Peyer's patch (tissue), 4 donors: ENCODE measurements around the gene DCUN1D1. TPM values are rescaled to one million over a fixed set of nuclear protein-coding genes. Genes with fewer than 3 reads are reported as not detected.

Source experiments
- DNase-seq, 3 donors: peaks; one replicate each; pipeline ENCODE4 v3.0.0-alpha.2; 2017 to 2019
- H3K27ac ChIP-seq, 4 donors: fragments of 200-600 bp; sonication (generic); one replicate each; pipeline ENCODE4 v1.5.1; 2016 to 2019
- H3K27me3 ChIP-seq, 2 donors: fragments of 200-600 bp; sonication (generic); one replicate each; pipeline ENCODE4 v1.5.1; 2019
- H3K36me3 ChIP-seq, 3 donors: fragments of 200-600 bp; sonication (generic); one replicate each; pipeline ENCODE4 v1.5.1; 2016 to 2019
- H3K4me1 ChIP-seq, 4 donors: fragments of 200-600 bp; sonication (generic); one replicate each; pipeline ENCODE4 v1.5.1; 2016 to 2019
- H3K4me3 ChIP-seq, 4 donors: fragments of 200-600 bp; sonication (generic); 1 replicate in 3 of 4; 2 replicates in 1 of 4; pipeline ENCODE4 v1.5.1; 2016 to 2019; ENCODE audit warnings: mild to moderate bottlenecking in 1 of 4
- H3K9me3 ChIP-seq, 4 donors: fragments of 200-600 bp; sonication (generic); one replicate each; pipeline ENCODE4 v1.5.1; 2016 to 2019; ENCODE audit warnings: mild to moderate bottlenecking in 1 of 4
- POLR2A ChIP-seq, 2 donors: fragments of 450-650 bp; IDR thresholded peaks; one replicate each; pipeline ENCODE4 v1.5.1; 2017; ENCODE audit warnings: antibody characterized with exemption in 2 of 2, mild to moderate bottlenecking in 2 of 2, moderate library complexity in 2 of 2
- total RNA-seq, 4 donors: library from RNA; depleted of rRNA; stranded (reverse); fragments of >200 nt; gene quantifications; one replicate each; pipeline ENCODE4 v1.1.0, GENCODE V29; 2016
- TF ChIP-seq, protein P1 (sequence below), 6 experiments: fragments of 450-650 bp in 4 of 6; fragments of 200-600 bp in 2 of 6; sonication (generic) in 1 of 6; IDR thresholded peaks; one replicate each; pipeline ENCODE4 v1.5.1; 2017 to 2019; ENCODE audit warnings: antibody characterized with exemption in 6 of 6, mild to moderate bottlenecking in 3 of 6, moderate library complexity in 1 of 6

Gene DCUN1D1
- 10 to 100 TPM; 11.2 to 27.2 (median 19.9) TPM for total RNA-seq

DNA sequence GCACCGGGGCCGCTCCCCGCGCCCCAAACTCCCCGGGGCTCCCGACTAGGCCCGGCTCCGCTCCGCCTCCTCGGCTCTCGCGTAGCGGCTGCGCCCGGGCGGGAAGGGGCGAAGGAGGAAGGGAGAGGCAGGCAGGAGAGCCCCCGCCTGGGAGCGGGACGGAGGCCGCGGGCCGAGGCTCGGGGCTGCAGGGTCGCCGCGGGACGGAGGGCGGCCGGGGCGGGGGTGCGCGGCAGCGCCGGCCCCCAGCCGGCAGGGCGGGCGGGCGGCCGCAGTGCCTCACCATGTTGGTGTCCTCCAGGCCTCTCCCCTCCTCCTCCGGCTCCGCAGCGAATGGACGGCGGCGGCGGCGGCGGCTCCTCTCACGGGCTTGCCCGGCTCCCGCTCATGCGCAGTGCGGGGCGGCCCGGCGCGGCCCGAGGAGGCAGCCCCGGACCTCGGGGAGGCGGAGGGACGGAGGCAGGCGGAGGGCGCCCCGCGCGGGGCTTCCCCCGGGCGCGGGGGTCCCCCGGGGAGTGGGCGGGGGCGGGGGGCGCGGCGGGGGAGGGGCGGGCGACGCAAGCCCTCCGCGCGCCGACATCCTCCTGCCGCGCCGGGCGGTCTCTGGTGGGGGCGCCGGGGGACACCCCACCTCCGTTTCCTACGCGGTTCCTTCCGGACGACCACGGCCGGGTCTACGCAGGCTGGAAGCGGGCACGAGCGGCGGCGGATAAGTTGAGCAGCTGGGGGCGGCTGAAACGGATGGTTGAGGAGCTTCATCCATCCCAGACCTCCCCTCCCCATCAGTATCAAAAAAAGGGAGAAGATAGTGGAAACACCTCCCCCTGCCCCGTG is at the start of gene DCUN1D1:
DCUN1D1 (minus strand) TSS at position 335 of the 834 bp plus-strand sequence; CDS start at position 286, 49 bp downstream.
- peak; percentile 82 to 94 (median 92) for DNase-seq
- Histone ChIP-seq H3K36me3 (no peaks in the 10 kb centered on the region), H3K27me3 (no peaks in the 10 kb centered on the region), H3K4me3 (peak within 1 kb of the TSS; percentile 90 to 100 (median 92)), H3K27ac (peak within 1 kb of the TSS; percentile 85 to 96 (median 90)), H3K9me3 (no peaks in the 10 kb centered on the region), H3K4me1 (peaks cover 0 to 17% (median 7%) of the 10 kb centered on the region in 4 donors)
- TF ChIP-seq, protein P1, sequence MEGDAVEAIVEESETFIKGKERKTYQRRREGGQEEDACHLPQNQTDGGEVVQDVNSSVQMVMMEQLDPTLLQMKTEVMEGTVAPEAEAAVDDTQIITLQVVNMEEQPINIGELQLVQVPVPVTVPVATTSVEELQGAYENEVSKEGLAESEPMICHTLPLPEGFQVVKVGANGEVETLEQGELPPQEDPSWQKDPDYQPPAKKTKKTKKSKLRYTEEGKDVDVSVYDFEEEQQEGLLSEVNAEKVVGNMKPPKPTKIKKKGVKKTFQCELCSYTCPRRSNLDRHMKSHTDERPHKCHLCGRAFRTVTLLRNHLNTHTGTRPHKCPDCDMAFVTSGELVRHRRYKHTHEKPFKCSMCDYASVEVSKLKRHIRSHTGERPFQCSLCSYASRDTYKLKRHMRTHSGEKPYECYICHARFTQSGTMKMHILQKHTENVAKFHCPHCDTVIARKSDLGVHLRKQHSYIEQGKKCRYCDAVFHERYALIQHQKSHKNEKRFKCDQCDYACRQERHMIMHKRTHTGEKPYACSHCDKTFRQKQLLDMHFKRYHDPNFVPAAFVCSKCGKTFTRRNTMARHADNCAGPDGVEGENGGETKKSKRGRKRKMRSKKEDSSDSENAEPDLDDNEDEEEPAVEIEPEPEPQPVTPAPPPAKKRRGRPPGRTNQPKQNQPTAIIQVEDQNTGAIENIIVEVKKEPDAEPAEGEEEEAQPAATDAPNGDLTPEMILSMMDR (IDR thresholded peaks at IDR 0.05) = peak in 1 of 6 experiments; percentile 17
- TF ChIP-seq POLR2A (IDR thresholded peaks at IDR 0.05) = peak; percentile 55 to 71

DNA sequence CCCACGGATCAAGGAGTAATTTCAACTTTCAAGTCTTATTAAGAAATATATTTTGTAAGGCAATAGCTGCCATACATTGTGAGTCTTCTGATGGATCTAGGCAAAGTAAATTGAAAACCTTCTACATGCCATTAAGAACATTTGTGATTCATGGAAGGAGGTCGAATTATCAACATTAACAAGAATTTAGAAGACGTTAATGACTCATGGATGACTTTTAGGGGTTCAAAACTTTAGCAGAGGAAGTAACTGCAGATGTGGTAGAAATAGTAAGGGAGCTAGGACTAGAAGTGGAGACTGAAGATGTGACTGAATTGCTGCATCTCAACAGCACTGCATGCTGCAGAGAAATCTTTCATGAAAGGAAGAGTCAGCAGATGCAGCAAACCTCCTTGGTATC is 48.1 kb upstream of the DCUN1D1 start:
- no peak for TF ChIP-seq POLR2A (IDR thresholded peaks at IDR 0.05)
- TF ChIP-seq, protein P1 (IDR thresholded peaks at IDR 0.05) = no peak
- no peak overlapping the region for H3K27ac ChIP-seq
- peaks cover 0 to 37% (median 0%) of the 10 kb centered on the region in 3 donors for H3K36me3 ChIP-seq
- no peaks in the 10 kb centered on the region for H3K9me3 ChIP-seq
- no peaks in the 10 kb centered on the region for H3K4me1 ChIP-seq
- no peaks in the 10 kb centered on the region for H3K27me3 ChIP-seq
- DNase-seq = no peak
- H3K4me3 ChIP-seq = no peak overlapping the region

DNA sequence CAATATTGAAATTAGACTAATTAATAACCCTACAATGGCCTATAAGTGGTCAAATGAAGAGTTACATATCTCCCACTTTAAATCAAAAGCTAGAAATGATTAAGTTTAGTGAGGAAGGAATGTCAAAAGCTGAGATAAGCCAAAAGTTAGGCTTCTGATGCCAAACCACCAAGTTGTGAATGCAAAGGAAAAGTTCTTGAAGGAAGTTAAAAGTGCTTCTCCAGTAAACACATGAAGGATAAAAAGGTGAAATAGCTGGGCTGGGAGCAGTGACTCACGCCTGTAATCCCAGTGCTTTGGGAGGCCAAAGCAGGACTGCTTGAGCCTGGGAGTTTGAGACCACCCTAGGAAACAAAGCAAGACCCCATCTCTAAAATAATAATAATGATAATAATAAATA is 46.9 kb upstream of the DCUN1D1 start:
- peaks cover 0 to 26% (median 0%) of the 10 kb centered on the region in 3 donors for H3K36me3 ChIP-seq
- H3K4me1 ChIP-seq = no peaks in the 10 kb centered on the region
- TF ChIP-seq POLR2A (IDR thresholded peaks at IDR 0.05) = no peak
- TF ChIP-seq, protein P1 (IDR thresholded peaks at IDR 0.05) = no peak
- H3K27me3 ChIP-seq = no peaks in the 10 kb centered on the region
- no peak for DNase-seq
- H3K27ac ChIP-seq = no peak overlapping the region
- H3K4me3 ChIP-seq = no peak overlapping the region
- H3K9me3 ChIP-seq = no peaks in the 10 kb centered on the region

DNA sequence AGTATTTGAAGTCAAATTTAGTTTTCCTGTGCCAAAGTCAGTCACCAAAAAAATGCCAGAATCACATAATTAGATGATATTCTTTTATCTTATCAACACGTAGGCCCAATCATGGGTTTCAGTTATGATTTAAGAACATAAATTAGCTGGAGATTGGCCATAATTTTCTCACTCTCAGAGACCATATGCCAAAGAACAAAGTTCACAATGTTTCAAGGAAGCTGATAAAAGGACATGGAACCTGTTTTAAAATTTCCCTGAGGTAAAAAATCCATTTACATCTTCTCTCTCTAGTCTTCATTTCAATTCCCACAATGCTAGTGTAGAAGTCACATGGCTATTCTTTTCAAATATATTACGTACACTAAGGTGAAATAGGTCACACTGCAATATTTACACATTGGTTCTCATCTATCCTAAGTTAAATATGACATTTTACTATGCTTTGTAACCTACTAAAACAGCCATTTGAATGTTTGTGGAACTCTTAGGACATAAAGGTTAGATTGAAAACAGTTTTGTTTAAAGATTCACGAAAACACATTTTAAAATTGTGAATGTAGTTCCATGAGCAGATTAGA is 42.7 kb upstream of the DCUN1D1 start:
- H3K36me3 ChIP-seq = peaks cover 0 to 25% (median 0%) of the 10 kb centered on the region in 3 donors
- H3K4me1 ChIP-seq = no peaks in the 10 kb centered on the region
- H3K27me3 ChIP-seq = no peaks in the 10 kb centered on the region
- TF ChIP-seq POLR2A (IDR thresholded peaks at IDR 0.05) = no peak
- TF ChIP-seq, protein P1 (IDR thresholded peaks at IDR 0.05) = no peak
- no peak for DNase-seq
- no peak overlapping the region for H3K27ac ChIP-seq
- no peaks in the 10 kb centered on the region for H3K9me3 ChIP-seq
- H3K4me3 ChIP-seq = no peak overlapping the region

DNA sequence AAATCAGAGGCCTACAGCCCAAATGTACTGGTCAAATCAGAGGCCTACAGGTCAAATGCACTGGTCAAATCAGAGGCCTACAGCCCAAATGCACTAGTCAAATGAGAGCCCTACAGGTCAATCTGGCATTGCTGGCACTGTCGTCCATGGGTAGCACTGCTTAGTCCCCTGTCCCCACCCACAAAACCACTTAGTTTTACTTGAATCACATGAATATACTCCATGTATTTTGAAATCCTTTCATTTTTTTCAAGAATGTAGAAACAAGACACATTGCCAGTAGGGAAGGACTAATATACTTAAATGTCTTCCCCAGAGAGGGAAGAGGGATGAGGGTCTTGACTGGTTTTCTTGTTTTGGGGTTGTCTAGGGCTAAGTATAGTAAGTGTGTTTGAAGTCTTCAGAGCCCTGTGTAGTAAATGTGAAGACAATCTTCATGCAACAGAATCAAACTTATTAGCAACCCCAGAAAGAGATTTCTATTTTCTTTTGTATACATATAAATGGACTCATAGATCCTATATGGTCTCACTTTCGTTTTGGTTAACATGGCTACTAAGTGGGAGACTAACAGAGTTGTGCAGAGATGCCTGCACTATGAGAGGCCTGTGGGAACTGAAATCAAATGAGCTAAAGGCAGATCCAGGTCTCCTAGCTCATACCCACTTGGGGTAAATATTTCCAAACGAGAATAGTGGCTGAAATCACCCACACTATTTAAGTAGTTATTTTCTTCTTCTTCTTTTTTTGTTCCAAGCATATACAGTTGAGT is 38.3 kb upstream of the DCUN1D1 start:
- Histone ChIP-seq H3K36me3 (peaks cover 0 to 49% (median 0%) of the 10 kb centered on the region in 3 donors), H3K4me1 (no peaks in the 10 kb centered on the region), H3K4me3 (no peak overlapping the region), H3K27me3 (no peaks in the 10 kb centered on the region), H3K27ac (no peak overlapping the region), H3K9me3 (no peaks in the 10 kb centered on the region)
- no peak for DNase-seq
- TF ChIP-seq, protein P1 (IDR thresholded peaks at IDR 0.05) = no peak
- no peak for TF ChIP-seq POLR2A (IDR thresholded peaks at IDR 0.05)
